ENCODE measurements around the gene FAM186B.

Gene FAM186B

DNA sequence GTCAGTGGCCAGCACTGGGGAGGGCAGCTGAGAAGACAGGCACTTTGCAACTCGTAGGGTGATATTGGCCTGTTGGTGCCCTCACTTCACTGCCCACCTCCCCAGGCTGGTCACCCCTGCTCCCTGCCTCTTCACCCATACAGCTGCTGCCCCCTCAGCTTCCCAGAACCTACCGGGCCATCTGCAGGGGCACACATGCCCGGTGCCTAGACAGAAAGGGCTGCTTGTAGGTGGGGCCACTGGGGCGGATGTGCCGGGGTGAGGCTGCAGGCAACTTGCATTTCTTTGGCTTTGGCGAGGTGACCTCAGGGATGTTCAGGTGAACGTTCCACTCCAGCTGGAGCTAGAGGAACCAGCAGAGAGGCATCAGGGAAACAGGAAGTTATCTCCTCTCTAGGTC, 17.2 kb downstream of the FAM186B start:
- Histone ChIP-seq H3K9me3 (ENCODE audit: low read length) (peaks cover 7% of the 10 kb centered on the region; the same call in 1 of the 2 replicates), H3K9ac (ENCODE audit: low read length) (no peak overlapping the region), H3K4me1 (ENCODE audit: insufficient read depth, low read length, severe bottlenecking) (no peaks in the 10 kb centered on the region), H3K9me2 (ENCODE audit: low read depth, low read length) (no peaks in the 10 kb centered on the region), H3K4me2 (ENCODE audit: low read length) (no peak overlapping the region), H3K79me2 (ENCODE audit: insufficient read depth, low read length) (no peaks in the 10 kb centered on the region), H3K4me3 (ENCODE audit: low read depth, low read length, poor library complexity, severe bottlenecking) (no peak overlapping the region), H3F3A (ENCODE audit: insufficient read depth, low read length) (no peaks in the 10 kb centered on the region), H3K36me3 (ENCODE audit: insufficient read depth, low read length) (peaks cover 15% of the 10 kb centered on the region), H3K27ac (ENCODE audit: low read depth, low read length, poor library complexity, severe bottlenecking) (no peak overlapping the region), H2AFZ (ENCODE audit: low read length) (no peak overlapping the region), H4K20me1 (ENCODE audit: insufficient read depth, low read length) (no peaks in the 10 kb centered on the region), H3K27me3 (ENCODE audit: insufficient read depth, low read length) (no peaks in the 10 kb centered on the region)
- no peak for TF ChIP-seq EZH2 (IDR thresholded peaks at IDR 0.05; ENCODE audit: borderline replicate concordance, low read length)
- TF ChIP-seq, protein P1, sequence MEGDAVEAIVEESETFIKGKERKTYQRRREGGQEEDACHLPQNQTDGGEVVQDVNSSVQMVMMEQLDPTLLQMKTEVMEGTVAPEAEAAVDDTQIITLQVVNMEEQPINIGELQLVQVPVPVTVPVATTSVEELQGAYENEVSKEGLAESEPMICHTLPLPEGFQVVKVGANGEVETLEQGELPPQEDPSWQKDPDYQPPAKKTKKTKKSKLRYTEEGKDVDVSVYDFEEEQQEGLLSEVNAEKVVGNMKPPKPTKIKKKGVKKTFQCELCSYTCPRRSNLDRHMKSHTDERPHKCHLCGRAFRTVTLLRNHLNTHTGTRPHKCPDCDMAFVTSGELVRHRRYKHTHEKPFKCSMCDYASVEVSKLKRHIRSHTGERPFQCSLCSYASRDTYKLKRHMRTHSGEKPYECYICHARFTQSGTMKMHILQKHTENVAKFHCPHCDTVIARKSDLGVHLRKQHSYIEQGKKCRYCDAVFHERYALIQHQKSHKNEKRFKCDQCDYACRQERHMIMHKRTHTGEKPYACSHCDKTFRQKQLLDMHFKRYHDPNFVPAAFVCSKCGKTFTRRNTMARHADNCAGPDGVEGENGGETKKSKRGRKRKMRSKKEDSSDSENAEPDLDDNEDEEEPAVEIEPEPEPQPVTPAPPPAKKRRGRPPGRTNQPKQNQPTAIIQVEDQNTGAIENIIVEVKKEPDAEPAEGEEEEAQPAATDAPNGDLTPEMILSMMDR (IDR thresholded peaks at IDR 0.05; ENCODE audit: low read length), result no peak

DNA sequence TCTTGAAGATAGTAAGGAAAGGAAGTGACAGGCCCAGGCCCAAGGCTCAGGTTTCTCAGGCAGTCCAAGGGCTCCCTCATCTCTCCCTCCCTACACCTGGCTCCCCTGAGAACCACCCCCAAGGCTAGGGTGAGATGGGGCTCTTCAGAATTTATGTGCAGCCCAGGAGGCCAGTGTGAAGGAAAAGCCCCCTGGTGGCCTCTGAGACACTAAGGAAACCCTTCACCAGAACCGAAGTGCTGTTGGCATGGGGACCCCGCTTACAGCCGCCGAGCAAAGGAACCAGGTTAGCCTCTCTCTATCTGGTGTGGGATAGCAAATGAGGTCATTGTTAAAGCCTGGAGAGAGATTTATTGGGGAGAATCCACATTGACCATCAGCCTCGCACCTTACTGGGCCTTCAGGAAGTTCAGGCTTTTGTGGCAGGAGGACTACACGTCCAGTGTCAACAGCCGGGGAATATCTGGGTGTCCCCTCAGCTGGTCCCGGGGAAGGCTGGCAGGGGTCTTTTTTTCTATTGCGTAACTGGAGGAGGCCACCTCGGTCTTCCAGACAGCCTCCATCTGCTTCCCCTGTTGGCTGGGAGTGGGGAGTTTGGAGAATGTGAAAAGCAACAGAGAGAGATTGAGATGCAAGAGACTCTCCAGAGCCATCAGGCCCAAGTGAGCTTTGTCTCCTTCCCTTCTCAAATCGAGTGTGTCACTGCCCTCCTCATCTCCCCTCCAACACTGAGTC, 18.1 kb downstream of the FAM186B start:
- H3K4me3 ChIP-seq (ENCODE audit: low read depth, low read length, poor library complexity, severe bottlenecking), result no peak overlapping the region
- no peaks in the 10 kb centered on the region for H3K9me2 ChIP-seq (ENCODE audit: low read depth, low read length)
- no peak overlapping the region for H2AFZ ChIP-seq (ENCODE audit: low read length)
- peaks cover 7% of the 10 kb centered on the region; the same call in 1 of the 2 replicates for H3K9me3 ChIP-seq (ENCODE audit: low read length)
- no peak overlapping the region for H3K4me2 ChIP-seq (ENCODE audit: low read length)
- no peaks in the 10 kb centered on the region for H3K79me2 ChIP-seq (ENCODE audit: insufficient read depth, low read length)
- H4K20me1 ChIP-seq (ENCODE audit: insufficient read depth, low read length), result no peaks in the 10 kb centered on the region
- TF ChIP-seq, protein P1 (IDR thresholded peaks at IDR 0.05; ENCODE audit: low read length), result no peak
- TF ChIP-seq EZH2 (IDR thresholded peaks at IDR 0.05; ENCODE audit: borderline replicate concordance, low read length), result no peak
- no peaks in the 10 kb centered on the region for H3F3A ChIP-seq (ENCODE audit: insufficient read depth, low read length)
- no peak overlapping the region for H3K27ac ChIP-seq (ENCODE audit: low read depth, low read length, poor library complexity, severe bottlenecking)
- no peaks in the 10 kb centered on the region for H3K4me1 ChIP-seq (ENCODE audit: insufficient read depth, low read length, severe bottlenecking)
- no peaks in the 10 kb centered on the region for H3K27me3 ChIP-seq (ENCODE audit: insufficient read depth, low read length)
- peaks cover 10% of the 10 kb centered on the region for H3K36me3 ChIP-seq (ENCODE audit: insufficient read depth, low read length)
- H3K9ac ChIP-seq (ENCODE audit: low read length), result no peak overlapping the region

DNA sequence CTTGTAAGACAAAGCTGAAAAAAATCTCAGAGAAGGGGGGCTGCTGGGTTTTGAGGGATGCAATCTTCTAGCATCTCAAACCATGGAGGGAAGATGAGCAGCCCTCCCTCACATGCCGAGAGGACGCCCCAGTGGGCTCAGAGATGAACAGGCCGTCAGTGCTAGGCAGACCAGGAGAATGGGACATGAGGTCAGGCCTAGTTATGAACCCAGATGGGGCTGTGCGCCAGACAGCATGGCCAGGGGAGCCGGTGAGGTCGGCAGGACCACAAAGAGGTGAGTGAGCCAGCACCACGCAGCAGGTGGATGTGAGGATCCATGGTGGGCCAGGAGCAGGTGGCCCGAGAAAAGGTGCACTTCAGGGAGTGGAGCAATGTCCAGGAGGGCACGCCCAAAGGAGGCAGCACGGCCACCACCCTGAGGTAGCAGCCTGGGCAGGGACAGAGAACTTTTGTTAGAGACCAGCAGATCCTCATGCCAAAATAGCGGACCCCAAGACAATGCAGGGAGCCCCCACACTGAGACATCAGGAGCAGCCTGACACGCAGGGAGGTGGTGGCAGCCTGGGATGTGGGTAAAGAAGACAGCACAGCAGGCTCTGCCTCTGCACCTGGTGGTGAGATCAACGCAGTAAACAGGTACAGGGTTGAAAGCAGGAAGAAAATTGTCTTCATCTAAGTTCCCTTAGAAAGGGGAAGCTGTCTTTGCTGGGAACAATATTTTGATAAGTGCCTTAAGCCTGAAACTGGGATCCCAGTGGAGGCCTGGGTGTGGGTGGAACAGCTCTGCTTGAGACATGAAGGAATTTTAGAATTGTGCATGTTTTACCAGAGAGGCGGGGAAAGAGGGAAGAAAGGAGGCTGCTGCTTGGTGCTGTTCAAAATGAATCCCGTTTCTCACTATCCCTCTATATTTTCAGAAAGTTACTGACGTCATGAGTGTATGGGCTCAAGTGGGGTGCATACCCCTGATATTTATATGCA, 19.7 kb downstream of the FAM186B start:
- Histone ChIP-seq H3K9me2 (ENCODE audit: low read depth, low read length) (no peaks in the 10 kb centered on the region), H3K36me3 (ENCODE audit: insufficient read depth, low read length) (peaks cover 4% of the 10 kb centered on the region), H3K4me2 (ENCODE audit: low read length) (no peak overlapping the region), H3F3A (ENCODE audit: insufficient read depth, low read length) (no peaks in the 10 kb centered on the region), H3K9ac (ENCODE audit: low read length) (no peak overlapping the region), H3K27ac (ENCODE audit: low read depth, low read length, poor library complexity, severe bottlenecking) (no peak overlapping the region), H3K4me3 (ENCODE audit: low read depth, low read length, poor library complexity, severe bottlenecking) (no peak overlapping the region), H2AFZ (ENCODE audit: low read length) (no peak overlapping the region), H3K4me1 (ENCODE audit: insufficient read depth, low read length, severe bottlenecking) (no peaks in the 10 kb centered on the region), H3K79me2 (ENCODE audit: insufficient read depth, low read length) (no peaks in the 10 kb centered on the region), H3K27me3 (ENCODE audit: insufficient read depth, low read length) (no peaks in the 10 kb centered on the region), H3K9me3 (ENCODE audit: low read length) (no peaks in the 10 kb centered on the region), H4K20me1 (ENCODE audit: insufficient read depth, low read length) (no peaks in the 10 kb centered on the region)
- TF ChIP-seq EZH2 (IDR thresholded peaks at IDR 0.05; ENCODE audit: borderline replicate concordance, low read length), result no peak
- TF ChIP-seq, protein P1 (IDR thresholded peaks at IDR 0.05; ENCODE audit: low read length), result no peak
